OCI-LY1 (cell line): ENCODE data around the gene CTNNA3.

Experiments
- EZH2 ChIP-seq: fragments of 200-600 bp; sonication (generic), shearing (Covaris generic); IDR thresholded peaks from 2 replicates; pipeline ENCODE4 v1.8.0; 2017; ENCODE audit warnings: borderline replicate concordance, mixed run types, mild to moderate bottlenecking, antibody characterized with exemption, low read length, moderate library complexity, mixed read lengths
- TF ChIP-seq, protein P1 (sequence below): fragments of 200-600 bp; sonication (generic), shearing (Covaris generic); IDR thresholded peaks from 2 replicates; pipeline ENCODE4 v1.5.1; 2017; ENCODE audit warnings: mild to moderate bottlenecking, antibody characterized with exemption, low read length, moderate library complexity, mixed read lengths

- TF ChIP-seq EZH2, result no peak
- TF ChIP-seq, protein P1, sequence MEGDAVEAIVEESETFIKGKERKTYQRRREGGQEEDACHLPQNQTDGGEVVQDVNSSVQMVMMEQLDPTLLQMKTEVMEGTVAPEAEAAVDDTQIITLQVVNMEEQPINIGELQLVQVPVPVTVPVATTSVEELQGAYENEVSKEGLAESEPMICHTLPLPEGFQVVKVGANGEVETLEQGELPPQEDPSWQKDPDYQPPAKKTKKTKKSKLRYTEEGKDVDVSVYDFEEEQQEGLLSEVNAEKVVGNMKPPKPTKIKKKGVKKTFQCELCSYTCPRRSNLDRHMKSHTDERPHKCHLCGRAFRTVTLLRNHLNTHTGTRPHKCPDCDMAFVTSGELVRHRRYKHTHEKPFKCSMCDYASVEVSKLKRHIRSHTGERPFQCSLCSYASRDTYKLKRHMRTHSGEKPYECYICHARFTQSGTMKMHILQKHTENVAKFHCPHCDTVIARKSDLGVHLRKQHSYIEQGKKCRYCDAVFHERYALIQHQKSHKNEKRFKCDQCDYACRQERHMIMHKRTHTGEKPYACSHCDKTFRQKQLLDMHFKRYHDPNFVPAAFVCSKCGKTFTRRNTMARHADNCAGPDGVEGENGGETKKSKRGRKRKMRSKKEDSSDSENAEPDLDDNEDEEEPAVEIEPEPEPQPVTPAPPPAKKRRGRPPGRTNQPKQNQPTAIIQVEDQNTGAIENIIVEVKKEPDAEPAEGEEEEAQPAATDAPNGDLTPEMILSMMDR, result no peak
These were observed 1430.6 kb downstream of the CTNNA3 start for GRCh38 chr10:66265398-66265797.
